CD4-positive, alpha-beta memory T cell (primary cell): Measurements from ENCODE around the gene MALRD1. TPM values are rescaled to one million over a fixed set of nuclear protein-coding genes. Genes with fewer than 3 reads are reported as not detected.

Source experiments
- CTCF ChIA-PET: fragments of 350-600 bp; sonication (Branson Sonifier 250); formaldehyde crosslinking; loops from one replicate; lab custom pipeline; 2021; ENCODE audit warnings: inconsistent platforms; ENCODE audit not compliant: partially characterized antibody; lab: Charles Lee
- POLR2A ChIA-PET: fragments of 350-600 bp; sonication (Branson Sonifier 250); formaldehyde crosslinking; loops from one replicate; lab custom pipeline; 2021; ENCODE audit not compliant: partially characterized antibody; lab: Charles Lee
- DNase-seq, 5 donors: peaks; one replicate each; pipeline versions ENCODE4 v3.0.0 to v3.0.0-alpha.2; 2020 to 2022; ENCODE audit warnings: mixed read lengths in 1 of 5
- H3K27ac ChIP-seq: one replicate; pipeline ENCODE4 v1.7.0; 2013; ENCODE audit warnings: low read depth, low read length
- H3K27me3 ChIP-seq: 2 replicates; pipeline ENCODE4 v1.7.0; 2013; ENCODE audit warnings: mild to moderate bottlenecking, low read length, moderate library complexity; ENCODE audit not compliant: insufficient read depth
- H3K36me3 ChIP-seq: 2 replicates; pipeline ENCODE4 v1.7.0; 2013; ENCODE audit warnings: mild to moderate bottlenecking, low read length, moderate library complexity; ENCODE audit not compliant: insufficient read depth
- H3K4me1 ChIP-seq: 2 replicates; pipeline ENCODE4 v1.7.0; 2013; ENCODE audit warnings: mild to moderate bottlenecking, low read length, moderate library complexity; ENCODE audit not compliant: insufficient read depth
- H3K4me3 ChIP-seq, 2 donors: one replicate each; pipeline ENCODE4 v1.7.0; 2013; ENCODE audit warnings: low read length in 2 of 2, mild to moderate bottlenecking in 1 of 2
- H3K9me3 ChIP-seq, 2 donors: one replicate each; pipeline ENCODE4 v1.7.0; 2013; ENCODE audit warnings: low read length in 2 of 2, control low read depth in 1 of 2; ENCODE audit not compliant: control insufficient read depth in 1 of 2
- H3K27ac Mint-ChIP-seq, 7 donors: one replicate each; pipeline ENCODE4 v1.8.0; 2020 to 2021; ENCODE audit warnings: mixed read lengths in 7 of 7, mild to moderate bottlenecking in 6 of 7, inconsistent platforms in 3 of 7, moderate library complexity in 3 of 7
- H3K27me3 Mint-ChIP-seq, 2 donors: one replicate each; pipeline ENCODE4 v1.8.0; 2020 to 2021; ENCODE audit warnings: mixed read lengths in 2 of 2
- H3K36me3 Mint-ChIP-seq, 2 donors: one replicate each; pipeline ENCODE4 v1.8.0; 2020 to 2021; ENCODE audit warnings: mixed read lengths in 2 of 2, inconsistent platforms in 1 of 2, mild to moderate bottlenecking in 1 of 2
- H3K4me1 Mint-ChIP-seq, 4 donors: one replicate each; pipeline ENCODE4 v1.8.0; 2020 to 2021; ENCODE audit warnings: mixed read lengths in 4 of 4, mild to moderate bottlenecking in 1 of 4
- H3K4me3 Mint-ChIP-seq, 8 donors: one replicate each; pipeline ENCODE4 v1.8.0; 2020 to 2021; ENCODE audit warnings: mixed read lengths in 8 of 8, mild to moderate bottlenecking in 7 of 8, moderate library complexity in 6 of 8, inconsistent platforms in 3 of 8
- H3K9me3 Mint-ChIP-seq, 8 donors: one replicate each; pipeline ENCODE4 v1.8.0; 2020 to 2021; ENCODE audit warnings: mixed read lengths in 8 of 8, mild to moderate bottlenecking in 5 of 8, inconsistent platforms in 3 of 8, moderate library complexity in 1 of 8
- intact Hi-C: fragments of 100-400 bp; cut with micrococcal nuclease; formaldehyde crosslinking; loops from one replicate; pipeline ENCODE4 v1.15.1; 2023
- polyA plus RNA-seq, 2 donors: library from polyadenylated mRNA; unstranded; fragments of 300-500 nt; fragmentation: Illumina TruSeq; gene quantifications; one replicate each; pipeline ENCODE4 v1.2.3, GENCODE V29; 2021
- total RNA-seq, 2 experiments: library from RNA; stranded (reverse); gene quantifications; one replicate each; pipeline ENCODE4 v1.2.3, GENCODE V29; 2021

Gene MALRD1
- total and polyA plus RNA-seq, 4 experiments from 2014 or later, result not detected

GRCh38 chr10:19724287-19724686 is 675.7 kb downstream of the MALRD1 start:
- H3K9me3 Mint-ChIP-seq, result peaks cover 4 to 11% (median 5%) of the 10 kb centered on the region in 8 donors
- H3K9me3 ChIP-seq, result no peaks in the 10 kb centered on the region
- no peaks in the 10 kb centered on the region for H3K4me1 Mint-ChIP-seq
- H3K4me3 ChIP-seq, result no peak overlapping the region
- POLR2A ChIA-PET, result no interaction called here
- no peaks in the 10 kb centered on the region for H3K27me3 Mint-ChIP-seq
- no peaks in the 10 kb centered on the region for H3K36me3 ChIP-seq
- no peaks in the 10 kb centered on the region for H3K4me1 ChIP-seq
- intact Hi-C loops, result no loop called here
- DNase-seq, result no peak
- H3K27ac Mint-ChIP-seq, result no peak overlapping the region
- CTCF ChIA-PET, result no interaction called here
- H3K27ac ChIP-seq, result no peak overlapping the region
- no peak overlapping the region for H3K4me3 Mint-ChIP-seq
- H3K36me3 Mint-ChIP-seq, result no peaks in the 10 kb centered on the region
- no peaks in the 10 kb centered on the region for H3K27me3 ChIP-seq

- intact Hi-C loops, result no loop called here
- no peak overlapping the region for H3K27ac ChIP-seq
- no peaks in the 10 kb centered on the region for H3K4me1 ChIP-seq
- H3K9me3 ChIP-seq, result no peaks in the 10 kb centered on the region
- ChIA-PET POLR2A (no interaction called here), CTCF (no interaction called here)
- no peaks in the 10 kb centered on the region for H3K36me3 ChIP-seq
- H3K27me3 Mint-ChIP-seq, result no peaks in the 10 kb centered on the region
- H3K36me3 Mint-ChIP-seq, result no peaks in the 10 kb centered on the region
- H3K27ac Mint-ChIP-seq, result no peak overlapping the region
- no peaks in the 10 kb centered on the region for H3K4me1 Mint-ChIP-seq
- DNase-seq, result no peak
- peaks cover 4 to 7% (median 6%) of the 10 kb centered on the region in 8 donors for H3K9me3 Mint-ChIP-seq
- no peaks in the 10 kb centered on the region for H3K27me3 ChIP-seq
- H3K4me3 ChIP-seq, result no peak overlapping the region
- no peak overlapping the region for H3K4me3 Mint-ChIP-seq
These were observed 679.8 kb downstream of the MALRD1 start for GRCh38 chr10:19728376-19728775.

- Mint-ChIP-seq H3K9me3 (peaks cover 4 to 7% (median 6%) of the 10 kb centered on the region in 8 donors), H3K36me3 (no peaks in the 10 kb centered on the region), H3K27ac (no peak overlapping the region), H3K4me1 (no peaks in the 10 kb centered on the region), H3K27me3 (no peaks in the 10 kb centered on the region), H3K4me3 (no peak overlapping the region)
- ChIA-PET POLR2A (no interaction called here), CTCF (no interaction called here)
- no peaks in the 10 kb centered on the region for H3K36me3 ChIP-seq
- intact Hi-C loops, result no loop called here
- no peaks in the 10 kb centered on the region for H3K4me1 ChIP-seq
- no peaks in the 10 kb centered on the region for H3K27me3 ChIP-seq
- no peaks in the 10 kb centered on the region for H3K9me3 ChIP-seq
- no peak for DNase-seq
- H3K27ac ChIP-seq, result no peak overlapping the region
- H3K4me3 ChIP-seq, result no peak overlapping the region
These were observed 680.4 kb downstream of the MALRD1 start for GRCh38 chr10:19728964-19729363.

GRCh38 chr10:19730167-19730906 is 681.7 kb downstream of the MALRD1 start:
- no peaks in the 10 kb centered on the region for H3K27me3 Mint-ChIP-seq
- Histone ChIP-seq H3K4me3 (no peak overlapping the region), H3K27ac (no peak overlapping the region), H3K4me1 (no peaks in the 10 kb centered on the region), H3K27me3 (no peaks in the 10 kb centered on the region), H3K9me3 (no peaks in the 10 kb centered on the region), H3K36me3 (no peaks in the 10 kb centered on the region)
- no peak for DNase-seq
- peaks cover 2 to 11% (median 7%) of the 10 kb centered on the region in 8 donors for H3K9me3 Mint-ChIP-seq
- no peak overlapping the region for H3K4me3 Mint-ChIP-seq
- H3K4me1 Mint-ChIP-seq, result no peaks in the 10 kb centered on the region
- intact Hi-C loops, result no loop called here
- no peaks in the 10 kb centered on the region for H3K36me3 Mint-ChIP-seq
- ChIA-PET CTCF (no interaction called here), POLR2A (no interaction called here)
- no peak overlapping the region for H3K27ac Mint-ChIP-seq

GRCh38 chr10:19730907-19731217 is 682.3 kb downstream of the MALRD1 start:
- Histone ChIP-seq H3K4me3 (no peak overlapping the region), H3K9me3 (no peaks in the 10 kb centered on the region), H3K27ac (no peak overlapping the region), H3K27me3 (no peaks in the 10 kb centered on the region), H3K36me3 (no peaks in the 10 kb centered on the region), H3K4me1 (no peaks in the 10 kb centered on the region)
- no peaks in the 10 kb centered on the region for H3K27me3 Mint-ChIP-seq
- no peak for DNase-seq
- ChIA-PET POLR2A (no interaction called here), CTCF (no interaction called here)
- intact Hi-C loops, result no loop called here
- no peak overlapping the region for H3K27ac Mint-ChIP-seq
- H3K9me3 Mint-ChIP-seq, result peaks cover 2 to 13% (median 6%) of the 10 kb centered on the region in 8 donors
- no peaks in the 10 kb centered on the region for H3K36me3 Mint-ChIP-seq
- H3K4me1 Mint-ChIP-seq, result no peaks in the 10 kb centered on the region
- H3K4me3 Mint-ChIP-seq, result no peak overlapping the region

GRCh38 chr10:19731560-19731959 is 683.0 kb downstream of the MALRD1 start:
- Mint-ChIP-seq H3K27me3 (no peaks in the 10 kb centered on the region), H3K4me1 (no peaks in the 10 kb centered on the region), H3K27ac (no peak overlapping the region), H3K9me3 (peaks cover 2 to 15% (median 9%) of the 10 kb centered on the region in 8 donors), H3K36me3 (no peaks in the 10 kb centered on the region), H3K4me3 (no peak overlapping the region)
- Histone ChIP-seq H3K36me3 (no peaks in the 10 kb centered on the region), H3K27me3 (no peaks in the 10 kb centered on the region), H3K27ac (no peak overlapping the region), H3K4me3 (no peak overlapping the region), H3K9me3 (no peaks in the 10 kb centered on the region), H3K4me1 (no peaks in the 10 kb centered on the region)
- CTCF ChIA-PET, result no interaction called here
- POLR2A ChIA-PET, result no interaction called here
- intact Hi-C loops, result no loop called here
- DNase-seq, result no peak

GRCh38 chr10:19738440-19738839 is 689.8 kb downstream of the MALRD1 start:
- no peak for DNase-seq
- POLR2A ChIA-PET, result no interaction called here
- H3K36me3 ChIP-seq, result no peaks in the 10 kb centered on the region
- no peaks in the 10 kb centered on the region for H3K4me1 Mint-ChIP-seq
- H3K4me3 Mint-ChIP-seq, result no peak overlapping the region
- no peaks in the 10 kb centered on the region for H3K27me3 ChIP-seq
- H3K27ac ChIP-seq, result no peak overlapping the region
- intact Hi-C loops, result no loop called here
- H3K9me3 ChIP-seq, result no peaks in the 10 kb centered on the region
- H3K9me3 Mint-ChIP-seq, result peaks cover 0 to 13% (median 8%) of the 10 kb centered on the region in 8 donors
- H3K4me3 ChIP-seq, result no peak overlapping the region
- H3K36me3 Mint-ChIP-seq, result no peaks in the 10 kb centered on the region
- no peaks in the 10 kb centered on the region for H3K4me1 ChIP-seq
- H3K27me3 Mint-ChIP-seq, result no peaks in the 10 kb centered on the region
- H3K27ac Mint-ChIP-seq, result no peak overlapping the region
- CTCF ChIA-PET, result no interaction called here
